Heart left ventricle (tissue), 16 donors: ENCODE data around the gene SEMA6A. TPM values are rescaled to one million over a fixed set of nuclear protein-coding genes. Genes with fewer than 3 reads are reported as not detected.
"Not testable (repeated sequence)": the region's sequence is repeated elsewhere in the genome, so short reads cannot be mapped to it uniquely, and the experiment has no call there.

Experiments
- ATAC-seq, 4 donors: fragments of 200-7000 bp; cut with Tn5 transposase; one replicate each; pipeline ENCODE4 v1.9.1; 2020 to 2022; ENCODE audit warnings: moderate library complexity in 4 of 4, mild to moderate bottlenecking in 3 of 4, moderate number of reproducible peaks in 1 of 4
- DNase-seq, 5 donors: peaks; one replicate each; pipeline ENCODE4 v3.0.0-alpha.2; 2020
- H3K27ac ChIP-seq, 12 donors: fragments of 200-600 bp; sonication (generic) in 4 of 12; one replicate each; pipeline versions ENCODE4 v1.5.0 to v1.8.0; 2016 to 2022; ENCODE audit warnings: mild to moderate bottlenecking in 2 of 12
- H3K27me3 ChIP-seq, 9 donors: fragments of 200-600 bp; sonication (generic) in 2 of 9; one replicate each; pipeline versions ENCODE4 v1.5.1 to v1.8.0; 2016 to 2022; ENCODE audit warnings: mild to moderate bottlenecking in 3 of 9
- H3K36me3 ChIP-seq, 9 donors: fragments of 200-600 bp; sonication (generic) in 2 of 9; one replicate each; pipeline versions ENCODE4 v1.5.0 to v1.8.0; 2018 to 2022; ENCODE audit warnings: mild to moderate bottlenecking in 2 of 9
- H3K4me1 ChIP-seq, 12 donors: fragments of 200-600 bp; sonication (generic) in 4 of 12; one replicate each; pipeline versions ENCODE4 v1.5.0 to v1.8.0; 2016 to 2022; ENCODE audit warnings: mild to moderate bottlenecking in 3 of 12
- H3K4me3 ChIP-seq, 12 donors: fragments of 200-600 bp; sonication (generic) in 4 of 12; one replicate each; pipeline versions ENCODE4 v1.5.0 to v1.8.0; 2017 to 2022; ENCODE audit warnings: mild to moderate bottlenecking in 9 of 12, moderate library complexity in 4 of 12
- H3K9me3 ChIP-seq, 12 donors: fragments of 200-600 bp; sonication (generic) in 4 of 12; one replicate each; pipeline versions ENCODE4 v1.5.0 to v1.8.0; 2016 to 2022; ENCODE audit warnings: mild to moderate bottlenecking in 1 of 12
- POLR2A ChIP-seq, 2 donors: fragments of 450-650 bp; IDR thresholded peaks; one replicate each; pipeline ENCODE4 v1.6.1; 2017; ENCODE audit warnings: antibody characterized with exemption in 2 of 2, mild to moderate bottlenecking in 2 of 2, moderate library complexity in 2 of 2
- WGBS, 4 donors: extraction: QIAGEN DNeasy Blood & Tissue Kit in 2 of 4; methylation state at CpG; one replicate each; pipeline versions ENCODE4 v1.1.5 to v1.1.7; 2013 to 2018; 5-methylcytosine and 5-hydroxymethylcytosine counted together
- intact Hi-C, 10 donors: fragments of 100-400 bp; cut with DNase I; formaldehyde crosslinking; loops; one replicate each; pipeline versions ENCODE4 v1.11.1 to v1.14.2; 2022
- polyA plus RNA-seq, 2 donors: library from polyadenylated mRNA; stranded (reverse); fragments of 200-250 nt; gene quantifications; one replicate each; pipeline ENCODE4 v1.2.3, GENCODE V29; 2013
- total RNA-seq, 9 donors: library from RNA; depleted of rRNA in 2 of 9; stranded (reverse); fragments of >200 nt in 2 of 9; fragmentation: NEBNext Ultra II Directional in 3 of 9; extraction: Animal tissue kit (Norgen Biotek cat#: 25700) in 3 of 9; gene quantifications; one replicate each; pipeline versions ENCODE4 v1.1.0 to v1.2.4, GENCODE V29; 2016 to 2023
- TF ChIP-seq, protein P1 (sequence below), 12 donors: fragments of 200-600 bp; sonication (generic) in 4 of 12; IDR thresholded peaks; one replicate each; pipeline versions ENCODE4 v1.5.0 to v1.8.0; 2018 to 2022; ENCODE audit warnings: antibody characterized with exemption in 12 of 12, mild to moderate bottlenecking in 5 of 12
- donor health status: ischemic (EF 13 %, LVEDD 7.1; RV severe dilation, severe dysfunction).
- donor health status: healthy with polysubstance abuse.
- donor health status: DM: no; HTN: yes; CAD: no.
- donor health status: DM: no; HTN: no; CAD: no.
- donor health status: ischemic (EF 25% LVEDD 6.9; RV normal size, moderate dysfunction).
- donor health status: ischemic (EF 25% LVEDD 5.7; RV mildly dilated, moderate dysfunction).
- donor health status: healthy.
- donor health status: DM: yes; HTN: yes; CAD: no.
- donor health status: ischemic (EF 35%, LVEDD 5.7; RV mildly dilated, moderate dysfunction).
- donor health status: nonischemic (EF 11% LVEDD 7.7; RV severe dilation, severe dysfunction).
- donor health status: DM: yes; HTN: yes; CAD: no.
- donor health status: PGD.
- donor health status: ischemic (EF 29% LVEDD 5.4; RV normal size, mild dysfunction).
- donor health status: nonischemic (EF 23%, LVEDD 6.1; RV moderate dilation, normal function).

Gene SEMA6A
- total and polyA plus RNA-seq, 11 donors: 2.2 to 12.7 (median 6.3) TPM

DNA sequence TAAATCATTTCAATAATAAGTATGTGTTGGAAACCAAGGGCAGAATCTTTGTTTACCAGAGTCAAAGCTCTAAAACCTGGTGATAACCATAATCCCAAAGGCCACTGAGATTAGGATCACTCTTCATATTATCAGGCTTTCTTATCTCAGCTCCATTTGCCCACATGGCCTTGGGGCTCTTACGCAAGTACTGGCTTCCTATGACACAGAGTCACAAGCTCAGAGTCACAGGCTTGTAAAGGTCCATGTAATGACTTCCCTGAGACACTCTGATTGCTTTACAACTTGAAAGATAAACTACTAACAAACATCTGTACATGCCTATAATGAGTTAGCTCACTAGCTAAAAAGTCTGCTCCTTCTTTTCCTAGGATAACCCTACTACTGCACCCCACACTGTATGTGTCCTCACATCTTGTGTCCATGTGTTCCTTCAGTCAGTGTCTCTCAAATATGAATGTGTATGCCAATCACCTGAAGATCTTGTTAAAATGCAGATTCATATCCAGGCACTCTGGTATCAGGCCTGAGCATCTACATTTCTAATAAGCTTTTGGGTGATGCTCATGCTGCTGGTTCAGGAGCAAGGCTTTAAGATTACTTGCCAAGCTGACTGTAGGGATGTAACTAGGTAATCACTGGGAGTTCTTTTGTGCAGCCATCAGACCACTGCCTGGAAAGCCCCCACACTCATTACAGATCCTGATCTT, 28.4 kb downstream of the SEMA6A start:
- Histone ChIP-seq H3K27ac (no peak overlapping the region), H3K36me3 (peaks cover 0 to 4% (median 0%) of the 10 kb centered on the region in 9 donors), H3K4me3 (no peak overlapping the region), H3K27me3 (no peaks in the 10 kb centered on the region), H3K9me3 (peaks cover 0 to 26% (median 18%) of the 10 kb centered on the region in 12 donors), H3K4me1 (peaks cover 0 to 9% (median 0%) of the 10 kb centered on the region in 12 donors)
- no peak for DNase-seq
- intact Hi-C loops: no loop called here
- TF ChIP-seq POLR2A (IDR thresholded peaks at IDR 0.05): no peak
- TF ChIP-seq, protein P1, sequence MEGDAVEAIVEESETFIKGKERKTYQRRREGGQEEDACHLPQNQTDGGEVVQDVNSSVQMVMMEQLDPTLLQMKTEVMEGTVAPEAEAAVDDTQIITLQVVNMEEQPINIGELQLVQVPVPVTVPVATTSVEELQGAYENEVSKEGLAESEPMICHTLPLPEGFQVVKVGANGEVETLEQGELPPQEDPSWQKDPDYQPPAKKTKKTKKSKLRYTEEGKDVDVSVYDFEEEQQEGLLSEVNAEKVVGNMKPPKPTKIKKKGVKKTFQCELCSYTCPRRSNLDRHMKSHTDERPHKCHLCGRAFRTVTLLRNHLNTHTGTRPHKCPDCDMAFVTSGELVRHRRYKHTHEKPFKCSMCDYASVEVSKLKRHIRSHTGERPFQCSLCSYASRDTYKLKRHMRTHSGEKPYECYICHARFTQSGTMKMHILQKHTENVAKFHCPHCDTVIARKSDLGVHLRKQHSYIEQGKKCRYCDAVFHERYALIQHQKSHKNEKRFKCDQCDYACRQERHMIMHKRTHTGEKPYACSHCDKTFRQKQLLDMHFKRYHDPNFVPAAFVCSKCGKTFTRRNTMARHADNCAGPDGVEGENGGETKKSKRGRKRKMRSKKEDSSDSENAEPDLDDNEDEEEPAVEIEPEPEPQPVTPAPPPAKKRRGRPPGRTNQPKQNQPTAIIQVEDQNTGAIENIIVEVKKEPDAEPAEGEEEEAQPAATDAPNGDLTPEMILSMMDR (IDR thresholded peaks at IDR 0.05): no peak
- 98 to 100% (median 99%) methylated on average over 1 of the region's 1 CpG for WGBS, 4 donors
- ATAC-seq: no peak

DNA sequence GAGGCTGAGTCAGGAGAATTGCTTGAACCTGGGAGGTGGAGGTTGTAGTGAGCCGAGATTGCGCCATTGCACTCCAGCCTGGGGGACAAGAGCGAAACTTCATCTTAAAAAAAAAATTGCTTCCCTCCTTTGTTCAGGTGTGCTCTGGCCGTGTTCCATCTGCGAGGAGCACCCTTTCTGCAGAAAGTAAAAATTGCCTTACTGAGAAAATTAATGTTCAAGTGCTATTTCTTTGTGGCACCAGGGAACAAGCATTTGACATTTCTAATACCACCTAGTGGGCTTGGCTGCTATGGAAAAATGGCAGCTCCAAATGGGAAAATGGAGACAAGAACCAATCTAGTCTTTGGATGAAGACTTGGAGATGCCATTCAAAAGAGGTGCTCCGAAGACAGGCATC, 29.2 kb downstream of the SEMA6A start:
- H3K4me3 ChIP-seq, DNase-seq, ATAC-seq, intact Hi-C loops, H3K36me3 ChIP-seq, H3K27me3 ChIP-seq, H3K4me1 ChIP-seq, H3K27ac ChIP-seq: not testable (repeated sequence)
- WGBS, 4 donors: 92 to 97% (median 96%) methylated on average over 6 of the region's 6 CpGs
- peaks cover 0 to 26% (median 18%) of the 10 kb centered on the region in 12 donors for H3K9me3 ChIP-seq

DNA sequence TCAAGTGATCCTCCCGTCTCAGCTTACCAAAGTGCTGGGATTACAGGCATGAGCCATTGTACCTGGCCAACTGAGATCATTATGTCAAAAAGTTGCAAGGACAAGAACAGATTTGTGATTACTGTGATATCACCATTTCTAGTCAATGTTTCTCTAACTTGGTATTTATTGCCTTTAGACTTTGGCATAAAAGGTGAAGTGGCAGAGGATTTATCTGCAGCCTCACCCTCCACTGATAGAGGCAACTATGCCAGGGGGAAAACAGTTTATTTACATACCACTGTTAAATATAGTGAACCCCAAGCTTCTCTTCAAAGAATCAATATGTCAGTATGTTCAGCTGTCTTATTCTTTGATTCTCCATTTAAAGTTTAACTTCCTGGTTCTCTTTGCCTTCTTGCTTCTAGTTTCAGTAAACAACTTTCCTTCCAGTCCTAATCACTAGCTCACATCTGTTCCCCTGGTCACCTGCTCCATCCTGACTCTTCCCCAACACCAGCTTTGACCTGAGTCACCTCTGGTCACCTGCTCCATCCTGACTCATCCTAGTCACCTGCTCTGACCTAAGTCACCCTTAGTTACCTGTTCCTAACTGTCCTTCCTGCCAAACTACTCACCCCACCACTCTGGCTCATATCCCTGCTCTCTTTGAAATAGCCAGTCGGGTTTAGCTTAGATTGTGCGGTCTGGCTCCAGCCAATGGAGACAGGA, 29.9 kb downstream of the SEMA6A start:
- TF ChIP-seq, protein P1 (IDR thresholded peaks at IDR 0.05): no peak
- no peak for TF ChIP-seq POLR2A (IDR thresholded peaks at IDR 0.05)
- ATAC-seq (no peak), DNase-seq (no peak)
- intact Hi-C loops: no loop called here
- Histone ChIP-seq H3K27me3 (no peaks in the 10 kb centered on the region), H3K4me3 (no peak overlapping the region), H3K4me1 (peaks cover 0 to 9% (median 0%) of the 10 kb centered on the region in 12 donors), H3K36me3 (peaks cover 0 to 4% (median 0%) of the 10 kb centered on the region in 9 donors), H3K9me3 (peaks cover 0 to 26% (median 18%) of the 10 kb centered on the region in 12 donors), H3K27ac (no peak overlapping the region)
- WGBS, 4 donors: 94 to 100% (median 99%) methylated on average over 3 of the region's 3 CpGs

DNA sequence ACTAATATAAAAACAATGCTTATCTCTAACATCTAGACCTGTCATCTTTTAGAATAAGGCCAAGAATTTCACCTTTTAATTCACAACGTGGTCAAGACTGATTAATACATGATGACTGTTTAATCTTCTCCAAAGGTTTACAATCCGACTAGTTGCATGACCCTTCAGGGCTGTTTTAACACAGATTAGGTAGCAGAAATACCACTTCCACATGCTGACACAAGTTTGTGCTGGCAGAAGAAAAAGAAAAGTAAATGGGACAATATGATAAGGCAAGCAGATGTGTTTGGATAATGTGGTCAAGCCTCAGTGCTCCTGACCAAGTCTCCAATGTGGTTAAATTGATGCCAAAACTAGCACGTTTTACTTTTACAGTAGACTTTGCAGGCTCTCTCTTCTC, 31.1 kb downstream of the SEMA6A start:
- Histone ChIP-seq H3K4me1 (peaks cover 0 to 9% (median 0%) of the 10 kb centered on the region in 12 donors), H3K36me3 (peaks cover 0 to 4% (median 0%) of the 10 kb centered on the region in 9 donors), H3K9me3 (peaks cover 0 to 26% (median 18%) of the 10 kb centered on the region in 12 donors), H3K4me3 (no peak overlapping the region), H3K27me3 (no peaks in the 10 kb centered on the region), H3K27ac (no peak overlapping the region)
- intact Hi-C loops: no loop called here
- WGBS, 4 donors: 52 to 58% (median 56%) methylated on average over 3 of the region's 3 CpGs
- DNase-seq: no peak
- ATAC-seq: no peak
- TF ChIP-seq POLR2A (IDR thresholded peaks at IDR 0.05): no peak
- TF ChIP-seq, protein P1 (IDR thresholded peaks at IDR 0.05): no peak
